Spleen (tissue), 7 donors: Measurements from ENCODE around the gene FGF21.

Experiments used
- CTCF ChIP-seq, 11 experiments: fragments of 200-600 bp in 7 of 11; fragments of 450-650 bp in 4 of 11; sonication (generic) in 4 of 11; IDR thresholded peaks in 8 of 11; conservative IDR thresholded peaks in 3 of 11; 1 replicate in 7 of 11; 2 replicates in 4 of 11; pipeline versions ENCODE4 v1.4.0 to v1.8.0; 2016 to 2021; ENCODE audit warnings: antibody characterized with exemption in 11 of 11, inconsistent platforms in 4 of 11, mild to moderate bottlenecking in 1 of 11
- POLR2A ChIP-seq, 3 donors: fragments of 450-650 bp; IDR thresholded peaks; one replicate each; pipeline ENCODE4 v1.5.1; 2017; ENCODE audit warnings: antibody characterized with exemption in 3 of 3, mild to moderate bottlenecking in 1 of 3
- POLR2AphosphoS5 ChIP-seq, 3 donors: sonication (generic); formaldehyde crosslinking; IDR thresholded peaks; one replicate each; pipeline ENCODE4 v1.5.1; 2017; ENCODE audit warnings: antibody characterized with exemption in 3 of 3
- donor health status: DM: no; HTN: no; CAD: no; lungs with moderate emphysema.
- donor health status: DM: no; HTN: no; CAD: no.
- donor health status: DM: no; HTN: no; CAD: no.

- TF ChIP-seq CTCF (IDR thresholded peaks at IDR 0.05 in 8 of 11, conservative IDR thresholded peaks at IDR 0.05 in 3 of 11) (no peak), POLR2A (IDR thresholded peaks at IDR 0.05) (no peak), POLR2AphosphoS5 (IDR thresholded peaks at IDR 0.05) (no peak)
Measured at GRCh38 chr19:48768994-48769713, 13.8 kb downstream of the FGF21 start.
